GM06990 (cell line): ENCODE measurements around the gene CEBPB.

Source experiments
- DNase-seq: peaks from one replicate; pipeline ENCODE4 v3.0.0-alpha.2; 2011; ENCODE audit not compliant: insufficient read length; ENCODE audit errors: extremely low read depth
- H3K27me3 ChIP-seq: replicated peaks from 2 replicates; pipeline ENCODE4 v1.6.0; 2011; ENCODE audit warnings: low read length; ENCODE audit not compliant: control insufficient read depth, insufficient read depth
- H3K36me3 ChIP-seq: 2 replicates; pipeline ENCODE4 v1.5.1; 2011; ENCODE audit warnings: low read length; ENCODE audit not compliant: control insufficient read depth, insufficient read depth
- H3K4me3 ChIP-seq: replicated peaks from 2 replicates; pipeline ENCODE4 v1.5.1; 2011; ENCODE audit warnings: low read depth, mild to moderate bottlenecking, control low read depth, low read length
- TF ChIP-seq, protein P1 (sequence below): IDR thresholded peaks from 2 replicates; pipeline ENCODE4 v1.5.1; 2011; ENCODE audit warnings: low read length, control low read depth, mild to moderate bottlenecking, inconsistent platforms; ENCODE audit not compliant: insufficient read depth, poor library complexity, severe bottlenecking

The CEBPB gene

DNA sequence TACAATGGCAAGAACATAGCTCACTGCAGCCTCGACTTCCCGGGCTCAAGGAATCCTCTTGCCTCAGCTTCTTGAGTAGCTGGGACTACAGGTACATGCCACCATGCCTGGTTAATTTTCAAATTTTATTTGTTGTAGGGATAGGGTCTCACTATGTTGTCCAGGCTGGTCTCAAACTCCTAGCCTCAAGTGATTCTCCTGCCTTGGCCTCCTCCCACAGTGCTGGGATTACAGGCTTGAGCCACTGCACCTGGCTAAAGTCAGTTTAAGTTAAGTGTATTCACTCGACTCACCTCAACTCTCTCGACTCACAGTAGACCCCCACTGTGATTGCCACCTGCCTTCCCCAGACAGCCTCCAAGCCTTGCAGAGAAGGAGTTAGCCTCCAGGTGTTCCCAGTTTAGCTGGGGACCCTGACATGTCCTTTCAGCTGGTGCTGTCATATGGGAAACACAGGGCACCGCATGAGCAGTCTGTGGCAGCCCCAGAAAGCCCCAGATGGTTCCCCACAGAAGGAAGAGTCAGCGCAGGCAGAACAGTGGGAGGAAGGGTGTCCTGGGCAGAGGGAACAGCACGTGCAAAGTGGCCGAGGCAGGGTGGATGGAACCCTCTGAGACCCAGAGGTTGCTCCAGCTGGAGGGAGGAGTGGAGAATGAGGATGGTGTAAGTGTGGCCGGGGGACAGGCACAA lies 40.4 kb downstream of the CEBPB start:
- Histone ChIP-seq H3K27me3 (no peaks in the 10 kb centered on the region; the same call in 1 of the 2 replicates), H3K36me3 (no peaks in the 10 kb centered on the region), H3K4me3 (no peak overlapping the region)
- DNase-seq: no peak
- TF ChIP-seq, protein P1, sequence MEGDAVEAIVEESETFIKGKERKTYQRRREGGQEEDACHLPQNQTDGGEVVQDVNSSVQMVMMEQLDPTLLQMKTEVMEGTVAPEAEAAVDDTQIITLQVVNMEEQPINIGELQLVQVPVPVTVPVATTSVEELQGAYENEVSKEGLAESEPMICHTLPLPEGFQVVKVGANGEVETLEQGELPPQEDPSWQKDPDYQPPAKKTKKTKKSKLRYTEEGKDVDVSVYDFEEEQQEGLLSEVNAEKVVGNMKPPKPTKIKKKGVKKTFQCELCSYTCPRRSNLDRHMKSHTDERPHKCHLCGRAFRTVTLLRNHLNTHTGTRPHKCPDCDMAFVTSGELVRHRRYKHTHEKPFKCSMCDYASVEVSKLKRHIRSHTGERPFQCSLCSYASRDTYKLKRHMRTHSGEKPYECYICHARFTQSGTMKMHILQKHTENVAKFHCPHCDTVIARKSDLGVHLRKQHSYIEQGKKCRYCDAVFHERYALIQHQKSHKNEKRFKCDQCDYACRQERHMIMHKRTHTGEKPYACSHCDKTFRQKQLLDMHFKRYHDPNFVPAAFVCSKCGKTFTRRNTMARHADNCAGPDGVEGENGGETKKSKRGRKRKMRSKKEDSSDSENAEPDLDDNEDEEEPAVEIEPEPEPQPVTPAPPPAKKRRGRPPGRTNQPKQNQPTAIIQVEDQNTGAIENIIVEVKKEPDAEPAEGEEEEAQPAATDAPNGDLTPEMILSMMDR: no peak

DNA sequence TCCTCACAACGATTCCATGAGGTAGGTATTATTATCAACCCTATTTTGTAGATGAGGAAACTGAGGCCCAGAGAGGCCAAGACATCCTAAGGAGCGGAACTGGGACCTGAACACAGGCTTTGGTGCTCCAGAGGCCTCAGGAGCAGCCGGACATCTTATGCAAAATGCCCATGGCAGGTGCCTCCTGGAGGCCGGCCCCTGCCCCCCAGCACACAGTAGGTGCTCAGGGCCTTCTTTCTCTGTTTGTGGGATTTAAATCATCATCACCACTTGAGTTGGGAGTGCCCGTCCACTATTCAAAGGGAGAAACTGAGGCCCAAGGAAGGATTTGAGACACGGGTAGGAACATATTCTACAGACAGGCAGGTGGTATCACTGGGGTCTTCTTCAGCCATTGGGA lies 41.2 kb downstream of the CEBPB start:
- Histone ChIP-seq H3K27me3 (no peaks in the 10 kb centered on the region; the same call in 1 of the 2 replicates), H3K4me3 (no peak overlapping the region), H3K36me3 (no peaks in the 10 kb centered on the region)
- TF ChIP-seq, protein P1: no peak
- no peak for DNase-seq

- no peak for DNase-seq
- Histone ChIP-seq H3K36me3 (no peaks in the 10 kb centered on the region), H3K27me3 (no peaks in the 10 kb centered on the region; the same call in 1 of the 2 replicates), H3K4me3 (no peak overlapping the region)
- TF ChIP-seq, protein P1: no peak
Measured at GRCh38 chr20:50232651-50233324, 42.2 kb downstream of the CEBPB start.

GRCh38 chr20:50233325-50234212 lies 42.9 kb downstream of the CEBPB start:
- H3K36me3 ChIP-seq: no peaks in the 10 kb centered on the region
- no peak overlapping the region for H3K4me3 ChIP-seq
- no peaks in the 10 kb centered on the region; the same call in 1 of the 2 replicates for H3K27me3 ChIP-seq
- no peak for DNase-seq
- TF ChIP-seq, protein P1: no peak

GRCh38 chr20:50234288-50234687 lies 43.7 kb downstream of the CEBPB start:
- TF ChIP-seq, protein P1: no peak

More at GRCh38 chr20:50234288-50234687, 43.7 kb downstream of the CEBPB start:
- Histone ChIP-seq H3K4me3 (no peak overlapping the region), H3K36me3 (no peaks in the 10 kb centered on the region), H3K27me3 (no peaks in the 10 kb centered on the region; the same call in 1 of the 2 replicates)
- no peak for DNase-seq
